Measurements from ENCODE around the gene CLCF1.
A peak's percentile ranks its signal among the peaks of the same experiment; 100 is the strongest.

Gene CLCF1

GRCh38 chr11:67365736-67366444, 7.5 kb downstream of the CLCF1 start:
- peaks cover 6% of the 10 kb centered on the region; the same call in 1 of the 2 replicates for H3F3A ChIP-seq (ENCODE audit: control insufficient read depth, insufficient read depth)

GRCh38 chr11:67364783-67365722, 8.3 kb downstream of the CLCF1 start:
- Histone ChIP-seq H4K20me1 (ENCODE audit: control insufficient read depth, insufficient read depth, low read depth, low read length) (peaks cover 4% of the 10 kb centered on the region; the same call in 1 of the 2 replicates), H3K27ac (ENCODE audit: low read depth, low read length) (peak overlapping the region; percentile 68), H3K27me3 (ENCODE audit: control insufficient read depth, low read length) (no peaks in the 10 kb centered on the region), H3K9me3 (ENCODE audit: control insufficient read depth, insufficient read depth, low read length) (no peaks in the 10 kb centered on the region), H3K9me2 (replicated peaks; ENCODE audit: control insufficient read depth, low read length) (no peaks in the 10 kb centered on the region), H3K4me2 (ENCODE audit: low read length) (peak overlapping the region; percentile 67), H3K36me3 (ENCODE audit: control insufficient read depth, low read length) (peaks cover 48% of the 10 kb centered on the region), H3K4me3 (ENCODE audit: low read length) (peak overlapping the region; percentile 39), H3F3A (ENCODE audit: control insufficient read depth, insufficient read depth) (0 out of 2 replicates have a peak, but pooled peaks cover 6% of the 10 kb centered on the region), H3K79me2 (ENCODE audit: control insufficient read depth, low read length) (peaks cover 48% of the 10 kb centered on the region), H3K4me1 (ENCODE audit: control insufficient read depth, low read length) (peaks cover 79% of the 10 kb centered on the region)
- TF ChIP-seq CTCF (IDR thresholded peaks at IDR 0.05; ENCODE audit: low read depth, low read length, poor library complexity, severe bottlenecking) (no peak), EZH2phosphoT487 (IDR thresholded peaks at IDR 0.05; ENCODE audit: borderline replicate concordance, low read length) (no peak)

More at GRCh38 chr11:67365736-67366444, 7.5 kb downstream of the CLCF1 start:
- H4K20me1 ChIP-seq (ENCODE audit: control insufficient read depth, insufficient read depth, low read depth, low read length): peaks cover 10% of the 10 kb centered on the region
- H3K9me2 ChIP-seq (replicated peaks; ENCODE audit: control insufficient read depth, low read length): no peaks in the 10 kb centered on the region
- no peaks in the 10 kb centered on the region for H3K9me3 ChIP-seq (ENCODE audit: control insufficient read depth, insufficient read depth, low read length)
- H3K4me1 ChIP-seq (ENCODE audit: control insufficient read depth, low read length): peaks cover 87% of the 10 kb centered on the region
- TF ChIP-seq CTCF (IDR thresholded peaks at IDR 0.05; ENCODE audit: low read depth, low read length, poor library complexity, severe bottlenecking) (no peak), EZH2phosphoT487 (IDR thresholded peaks at IDR 0.05; ENCODE audit: borderline replicate concordance, low read length) (no peak)
- H3K4me2 ChIP-seq (ENCODE audit: low read length): peak overlapping the region; percentile 67
- peaks cover 57% of the 10 kb centered on the region for H3K79me2 ChIP-seq (ENCODE audit: control insufficient read depth, low read length)
- peak overlapping the region; percentile 39; the same call in 1 of the 2 replicates for H3K4me3 ChIP-seq (ENCODE audit: low read length)
- H3K27ac ChIP-seq (ENCODE audit: low read depth, low read length): peak overlapping the region; percentile 68
- H3K36me3 ChIP-seq (ENCODE audit: control insufficient read depth, low read length): peaks cover 48% of the 10 kb centered on the region
- no peaks in the 10 kb centered on the region for H3K27me3 ChIP-seq (ENCODE audit: control insufficient read depth, low read length)

GRCh38 chr11:67364169-67364568, 9.2 kb downstream of the CLCF1 start:
- Histone ChIP-seq H3K27ac (ENCODE audit: low read depth, low read length) (peak overlapping the region; percentile 68), H3K9me2 (replicated peaks; ENCODE audit: control insufficient read depth, low read length) (no peaks in the 10 kb centered on the region), H3K9me3 (ENCODE audit: control insufficient read depth, insufficient read depth, low read length) (no peaks in the 10 kb centered on the region), H3K27me3 (ENCODE audit: control insufficient read depth, low read length) (no peaks in the 10 kb centered on the region), H3K4me3 (ENCODE audit: low read length) (peak overlapping the region; percentile 39; the same call in 1 of the 2 replicates), H3K79me2 (ENCODE audit: control insufficient read depth, low read length) (peaks cover 40% of the 10 kb centered on the region), H3K4me2 (ENCODE audit: low read length) (peak overlapping the region; percentile 67), H3K36me3 (ENCODE audit: control insufficient read depth, low read length) (peaks cover 45% of the 10 kb centered on the region), H4K20me1 (ENCODE audit: control insufficient read depth, insufficient read depth, low read depth, low read length) (peaks cover 2% of the 10 kb centered on the region; the same call in 1 of the 2 replicates), H3K4me1 (ENCODE audit: control insufficient read depth, low read length) (peaks cover 70% of the 10 kb centered on the region), H3F3A (ENCODE audit: control insufficient read depth, insufficient read depth) (0 out of 2 replicates have a peak, but pooled peaks cover 6% of the 10 kb centered on the region)
- TF ChIP-seq CTCF (IDR thresholded peaks at IDR 0.05; ENCODE audit: low read depth, low read length, poor library complexity, severe bottlenecking) (no peak), EZH2phosphoT487 (IDR thresholded peaks at IDR 0.05; ENCODE audit: borderline replicate concordance, low read length) (no peak)
